GM18870 (cell line): ENCODE results near the gene SIGMAR1.

Experiments used
- ATAC-seq: cut with Tn5 transposase; IDR thresholded peaks from one replicate; pipeline ENCODE4 v1.9.1; 2021; ENCODE audit warnings: moderate library complexity; ENCODE audit not compliant: unreplicated experiment

The SIGMAR1 gene

GRCh38 chr9:34637356-34638137 lies at the start of gene SIGMAR1:
TSS of gene SIGMAR1 (minus strand) at chr9:34637787. CDS start at chr9:34637697, 90 bp downstream.
- ATAC-seq = peak; percentile 75

- ATAC-seq = no peak
Measured at GRCh38 chr9:34686732-34687131, 49.1 kb upstream of the SIGMAR1 start.

GRCh38 chr9:34686231-34686630 lies 48.6 kb upstream of the SIGMAR1 start:
- no peak for ATAC-seq

GRCh38 chr9:34685591-34685990 lies 48.0 kb upstream of the SIGMAR1 start:
- no peak for ATAC-seq

- ATAC-seq = no peak
Measured at GRCh38 chr9:34684816-34685215, 47.2 kb upstream of the SIGMAR1 start.

- ATAC-seq = no peak
Measured at GRCh38 chr9:34684145-34684544, 46.6 kb upstream of the SIGMAR1 start.

- ATAC-seq = no peak
Measured at GRCh38 chr9:34675869-34676268, 38.3 kb upstream of the SIGMAR1 start.

- no peak for ATAC-seq
Measured at GRCh38 chr9:34675048-34675714, 37.6 kb upstream of the SIGMAR1 start.

GRCh38 chr9:34674440-34674839 lies 36.9 kb upstream of the SIGMAR1 start:
- no peak for ATAC-seq

- no peak for ATAC-seq
Measured at GRCh38 chr9:34671307-34671706, 33.7 kb upstream of the SIGMAR1 start.

GRCh38 chr9:34669809-34670562 lies 32.4 kb upstream of the SIGMAR1 start:
- no peak for ATAC-seq

- no peak for ATAC-seq
Measured at GRCh38 chr9:34665381-34666250, 28.0 kb upstream of the SIGMAR1 start.

- no peak for ATAC-seq
Measured at GRCh38 chr9:34665067-34665380, 27.4 kb upstream of the SIGMAR1 start.

- ATAC-seq = no peak
Measured at GRCh38 chr9:34664281-34665066, 26.9 kb upstream of the SIGMAR1 start.

- ATAC-seq = no peak
Measured at GRCh38 chr9:34663303-34663605, 25.7 kb upstream of the SIGMAR1 start.

GRCh38 chr9:34662526-34663302 lies 25.1 kb upstream of the SIGMAR1 start, which contains the start of gene CCL27:
TSS of gene CCL27 (minus strand) at chr9:34662657. CDS start at chr9:34662633, 24 bp downstream.
- ATAC-seq = no peak

- no peak for ATAC-seq
Measured at GRCh38 chr9:34659592-34660253, 22.1 kb upstream of the SIGMAR1 start.

GRCh38 chr9:34658461-34658860 lies 20.9 kb upstream of the SIGMAR1 start:
- no peak for ATAC-seq

- ATAC-seq = no peak
Measured at GRCh38 chr9:34656992-34657391, 19.4 kb upstream of the SIGMAR1 start.
